Measurements from ENCODE around the gene DEFB113.
"Not testable (repeated sequence)": the region's sequence is repeated elsewhere in the genome, so short reads cannot be mapped to it uniquely, and the experiment has no call there.

DEFB113 gene

DNA sequence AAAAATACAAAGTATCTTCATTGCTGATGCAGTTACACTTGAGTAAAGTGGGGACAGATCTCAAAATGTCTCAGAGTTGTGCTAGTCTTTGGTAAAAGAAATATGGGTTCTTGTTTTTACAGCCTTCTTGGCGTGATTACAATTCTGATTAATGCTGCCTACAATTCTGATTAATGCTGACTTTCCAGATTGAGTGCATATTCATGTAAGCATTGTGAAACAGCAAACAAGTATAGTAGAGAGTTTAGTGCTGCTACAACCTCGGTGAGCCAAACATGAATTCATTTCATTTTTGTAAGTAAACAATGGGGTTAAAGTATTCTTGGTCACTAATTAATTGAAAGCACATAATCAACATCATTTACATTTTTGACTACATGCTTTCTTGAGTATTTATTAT lies at the start of gene DEFB113:
Gene DEFB113, minus strand, starts transcription at position 21 of the 400 bp plus-strand sequence. Its CDS starts 0 bp downstream, at position 21.
- DNase-seq = no peak

DNA sequence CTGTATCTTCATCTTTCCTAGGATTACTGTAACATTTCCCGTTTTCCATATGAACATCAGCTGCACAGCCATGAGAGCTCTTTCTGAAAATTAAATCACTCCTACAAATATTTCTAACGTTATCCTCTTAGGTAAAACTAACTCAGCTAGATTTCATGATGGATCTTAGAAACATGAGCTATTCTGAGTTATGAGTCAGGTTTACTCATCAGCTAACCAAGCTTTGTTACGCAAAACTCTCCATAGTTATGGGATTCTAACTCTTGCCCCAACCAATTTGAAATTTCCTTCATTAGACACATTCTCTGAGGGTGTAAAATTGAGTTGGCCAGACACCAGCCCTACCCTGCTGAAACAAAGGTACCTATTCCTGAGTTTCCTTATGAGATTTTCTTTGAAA lies 38.4 kb upstream of the DEFB113 start:
- DNase-seq = no peak

- DNase-seq = no peak
Observed at GRCh38 chr6:50003139-50003538, 33.7 kb upstream of the DEFB113 start.

DNA sequence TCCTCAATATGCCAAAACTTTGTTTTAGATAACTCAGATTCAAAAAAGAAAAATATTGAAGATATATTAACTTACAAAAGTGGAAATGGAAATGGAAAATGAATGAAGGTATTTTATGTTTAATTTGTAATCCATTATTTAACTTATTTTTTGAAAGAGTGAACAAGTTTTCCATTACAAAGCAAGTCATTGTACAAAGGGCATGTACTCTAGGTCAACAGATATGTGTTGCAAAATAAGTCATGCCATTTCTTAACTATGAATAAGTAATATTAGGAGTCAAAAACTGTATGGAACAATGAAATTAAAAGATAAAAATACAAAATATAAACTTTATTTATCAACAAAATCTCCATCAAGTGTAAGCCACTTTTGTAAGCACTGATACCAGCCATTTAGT lies 25.9 kb upstream of the DEFB113 start:
- no peak for DNase-seq

GRCh38 chr6:49988900-49989299 lies 19.5 kb upstream of the DEFB113 start:
- DNase-seq = no peak

GRCh38 chr6:49987749-49988148 lies 18.3 kb upstream of the DEFB113 start:
- DNase-seq = no peak

DNA sequence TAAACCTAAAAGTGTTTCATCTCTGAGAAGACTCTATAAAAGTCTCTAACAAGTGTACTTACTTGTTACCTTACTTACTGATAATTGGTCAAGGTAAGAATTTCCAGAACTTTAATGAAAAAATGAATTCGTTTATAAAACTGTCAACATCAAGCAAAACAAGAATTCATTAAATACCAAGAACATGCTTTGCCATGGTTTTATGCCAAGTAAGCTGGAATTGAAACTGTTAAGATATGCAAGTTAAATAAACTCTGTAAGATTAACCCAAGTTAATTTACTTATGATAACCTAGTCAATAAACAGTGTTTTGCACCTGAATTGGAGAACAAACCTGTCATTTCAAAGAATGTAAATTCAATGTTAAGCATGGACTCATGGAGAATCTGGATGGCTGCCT lies 17.1 kb upstream of the DEFB113 start:
- no peak for DNase-seq

GRCh38 chr6:49982046-49982445 lies 12.6 kb upstream of the DEFB113 start:
- DNase-seq = no peak

DNA sequence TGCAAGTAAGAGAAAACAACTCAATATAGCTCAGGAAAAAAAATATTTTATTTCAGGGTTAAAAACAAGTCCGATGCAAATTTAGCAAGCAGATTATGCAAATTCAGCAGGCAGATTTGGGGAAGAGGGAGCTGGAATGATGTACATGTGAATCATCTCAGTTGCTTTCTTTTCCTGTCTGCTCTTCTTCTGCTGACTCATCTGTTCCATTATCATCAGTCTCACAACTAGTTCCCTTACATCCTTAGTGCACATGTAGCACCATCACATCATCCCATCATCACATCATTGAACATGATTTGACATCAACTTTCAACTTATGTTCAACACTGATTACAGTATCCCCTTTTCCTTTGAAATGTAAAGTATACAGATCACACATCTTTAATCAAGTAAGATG lies 11.5 kb upstream of the DEFB113 start:
- DNase-seq = no peak

GRCh38 chr6:49979584-49979983 lies 10.2 kb upstream of the DEFB113 start:
- no peak for DNase-seq

- no peak for DNase-seq
Observed at GRCh38 chr6:49978332-49979226, 9.2 kb upstream of the DEFB113 start.

GRCh38 chr6:49966823-49967222 lies 2.6 kb downstream of the DEFB113 start:
- DNase-seq = no peak

DNA sequence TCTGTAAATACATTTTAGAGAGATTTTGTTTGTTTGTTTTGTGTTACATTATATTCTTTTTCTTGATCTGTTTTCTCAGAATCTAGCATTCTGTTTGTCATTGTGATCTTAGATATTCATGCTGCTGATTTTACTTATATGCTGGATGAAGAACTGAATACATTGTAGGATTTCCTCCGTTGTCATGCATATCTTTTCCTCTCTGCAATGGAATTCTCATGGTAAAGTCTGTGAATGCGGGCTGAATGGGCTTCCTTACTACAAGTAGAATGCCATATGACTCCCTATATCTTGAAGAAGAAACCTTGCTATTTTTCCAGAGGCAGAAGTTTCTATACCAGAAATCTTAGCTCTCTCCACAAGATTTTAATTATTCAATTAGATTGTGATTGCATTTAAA lies 3.1 kb downstream of the DEFB113 start:
- no peak for DNase-seq

- no peak for DNase-seq
Observed at GRCh38 chr6:49964064-49964463, 5.4 kb downstream of the DEFB113 start, which contains the start of gene DEFB114. Gene DEFB114 (minus strand): TSS chr6:49964164. CDS start chr6:49964105, 59 bp downstream.

GRCh38 chr6:49958180-49958579 lies 11.2 kb downstream of the DEFB113 start:
- DNase-seq = no peak

DNA sequence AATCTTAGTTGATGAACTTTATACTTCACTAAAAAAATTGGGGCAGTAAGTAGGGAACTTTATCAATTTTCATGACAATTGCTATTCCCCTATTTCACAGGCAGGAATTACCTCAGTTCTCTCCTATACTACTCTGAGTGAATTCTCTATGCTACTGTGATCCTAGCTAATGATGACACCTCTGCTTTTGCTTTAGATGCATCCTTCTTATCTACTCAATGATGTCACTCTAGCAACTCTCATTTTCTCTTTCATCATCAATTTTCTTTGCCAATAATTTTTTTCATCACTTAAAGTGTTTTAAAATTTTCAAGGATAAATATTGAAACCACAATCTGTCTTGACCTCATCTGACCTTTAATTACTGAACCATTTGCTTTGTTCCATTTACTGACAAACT lies 13.6 kb downstream of the DEFB113 start:
- no peak for DNase-seq

GRCh38 chr6:49951926-49952325 lies 17.5 kb downstream of the DEFB113 start:
- no peak for DNase-seq

GRCh38 chr6:49950415-49950751 lies 19.0 kb downstream of the DEFB113 start:
- no peak for DNase-seq

GRCh38 chr6:49949062-49949461 lies 20.4 kb downstream of the DEFB113 start:
- no peak for DNase-seq

DNA sequence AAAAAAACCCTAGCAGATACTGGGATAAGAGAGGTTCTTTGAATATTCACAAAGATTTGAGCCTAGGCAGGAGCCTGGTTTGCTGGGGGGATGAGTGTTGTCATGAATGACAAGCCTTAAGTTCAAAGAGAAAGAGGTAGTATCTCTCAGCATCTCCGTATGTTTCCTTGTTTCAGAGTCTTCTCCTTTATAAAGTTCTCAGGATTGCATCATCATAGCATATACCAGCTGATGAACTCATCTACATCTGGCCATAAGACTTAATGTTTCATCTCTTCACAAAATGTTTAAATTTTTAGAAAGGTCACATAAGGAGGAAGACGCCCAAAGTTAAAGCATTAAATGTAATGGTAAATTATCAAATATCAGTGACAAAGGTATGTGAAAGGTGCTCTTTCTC lies 22.6 kb downstream of the DEFB113 start:
- no peak for DNase-seq

DNA sequence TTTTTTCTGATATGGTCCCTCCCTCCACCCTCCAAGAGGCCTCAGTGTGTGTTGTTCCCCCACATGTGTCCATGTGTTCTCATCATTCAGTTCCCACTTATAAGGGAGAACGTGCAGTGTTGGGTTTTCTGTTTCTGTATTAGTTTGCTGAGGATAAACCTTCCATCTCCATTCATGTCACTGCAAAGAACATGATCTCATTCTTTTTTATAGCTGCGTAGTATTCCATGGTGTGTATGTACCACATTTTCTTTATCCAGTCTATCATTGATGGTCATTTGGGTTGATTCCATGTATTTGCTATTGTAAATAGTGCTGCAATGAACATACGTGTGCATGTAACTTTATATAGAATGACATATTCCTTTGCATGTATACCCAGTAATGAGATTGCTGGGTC lies 25.4 kb downstream of the DEFB113 start:
- DNase-seq = not testable (repeated sequence)

DNA sequence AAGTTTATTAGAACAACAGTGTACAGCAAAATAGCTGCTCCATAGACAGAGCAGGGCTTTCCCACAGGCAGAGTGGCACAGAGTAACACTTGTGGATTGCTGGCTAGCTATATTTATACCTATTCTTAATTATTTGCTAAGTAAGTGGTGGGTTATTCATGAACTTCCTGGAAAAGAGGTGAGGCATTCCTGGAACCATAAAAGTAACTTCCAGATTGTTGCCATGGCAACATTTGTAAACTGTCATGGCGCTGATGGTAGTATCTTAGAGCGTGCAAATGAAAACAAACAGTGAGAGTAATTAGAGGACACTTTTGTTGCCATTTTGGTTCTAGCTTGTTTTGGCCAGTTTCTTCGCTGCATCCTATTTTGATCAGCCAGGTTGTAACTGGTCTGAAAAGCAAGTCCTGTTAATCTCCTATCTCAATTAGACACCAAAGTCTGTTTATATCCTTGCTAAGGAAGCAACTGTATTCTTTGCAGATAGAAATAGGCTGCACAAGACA lies 29.4 kb downstream of the DEFB113 start:
- no peak for DNase-seq

DNA sequence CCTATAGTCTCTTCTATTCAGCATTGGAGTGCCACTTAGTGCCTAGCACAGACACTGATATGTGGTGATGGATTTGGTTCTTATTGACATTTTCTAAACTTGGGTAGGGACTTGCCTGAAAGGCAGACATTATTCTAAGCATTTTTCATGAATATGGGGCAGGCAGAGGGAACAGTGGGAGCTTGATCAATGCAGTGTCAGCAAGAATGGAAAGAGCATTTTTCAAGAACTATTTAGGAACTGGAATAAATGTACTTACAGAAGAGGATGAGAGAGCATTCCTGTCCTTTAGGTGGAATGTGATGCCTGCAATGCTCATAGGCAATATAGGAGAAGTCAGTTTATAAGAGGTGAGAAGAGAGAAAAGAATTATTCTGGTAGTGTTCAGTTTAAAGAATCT lies 31.6 kb downstream of the DEFB113 start:
- DNase-seq = no peak

DNA sequence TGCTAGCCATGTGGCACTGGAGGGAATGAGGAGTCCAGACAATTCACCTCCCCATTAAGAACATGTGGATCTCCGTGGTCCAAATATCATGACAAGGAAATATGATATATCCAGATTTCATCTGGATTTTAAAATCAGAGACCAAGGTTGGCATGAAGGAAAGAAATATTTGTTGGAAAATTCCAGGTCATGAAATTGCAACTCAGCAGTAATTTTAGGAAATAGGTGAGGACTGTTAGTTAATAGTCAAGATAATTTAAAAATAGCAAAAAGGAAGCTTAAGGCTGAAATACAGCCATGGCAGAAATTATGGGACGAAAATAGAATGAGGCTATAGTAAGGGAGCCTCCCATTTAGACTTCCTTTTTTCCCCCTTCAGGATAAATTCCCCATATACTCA lies 32.4 kb downstream of the DEFB113 start:
- DNase-seq = no peak

GRCh38 chr6:49935387-49935786 lies 34.0 kb downstream of the DEFB113 start:
- DNase-seq = no peak
